Pancreas (tissue), 10 donors: ENCODE data around the gene CAPS. TPM values are rescaled to one million over a fixed set of nuclear protein-coding genes. Genes with fewer than 3 reads are reported as not detected.

ENCODE experiments used
- ATAC-seq, 4 donors: fragments of 200-7000 bp; cut with Tn5 transposase; one replicate each; pipeline versions ENCODE4 v1.8.0 to v1.9.1; 2020; ENCODE audit warnings: mild to moderate bottlenecking in 4 of 4, moderate library complexity in 4 of 4
- DNase-seq, 6 donors: peaks; one replicate each; pipeline ENCODE4 v3.0.0-alpha.2; 2020
- FAIRE-seq: peaks from 2 replicates; lab custom pipeline; 2012; peaks lifted over from hg19 to GRCh38; lab: Jason Lieb, UNC
- H3K27ac ChIP-seq, 4 donors: fragments of 200-600 bp; sonication (generic); 1 replicate in 3 of 4; 2 replicates in 1 of 4; pipeline versions ENCODE4 v1.5.0 to v1.8.0; 2020
- H3K27me3 ChIP-seq, 4 donors: fragments of 200-600 bp; one replicate each; pipeline ENCODE4 v1.8.0; 2021
- H3K36me3 ChIP-seq, 3 donors: fragments of 200-600 bp; sonication (generic) in 1 of 3; one replicate each; pipeline versions ENCODE4 v1.5.0 to v1.8.0; 2020 to 2021
- H3K4me1 ChIP-seq, 3 donors: fragments of 200-600 bp; one replicate each; pipeline ENCODE4 v1.8.0; 2021
- H3K4me3 ChIP-seq, 4 donors: fragments of 200-600 bp; sonication (generic) in 2 of 4; one replicate each; pipeline versions ENCODE4 v1.5.0 to v1.8.0; 2020 to 2021
- H3K9me3 ChIP-seq, 4 donors: fragments of 200-600 bp; one replicate each; pipeline ENCODE4 v1.8.0; 2021
- WGBS, 2 donors: extraction: QIAGEN DNeasy Blood & Tissue Kit; methylation state at CpG; one replicate each; pipeline ENCODE4 v1.1.7; 2013; 5-methylcytosine and 5-hydroxymethylcytosine counted together
- intact Hi-C, 3 donors: fragments of 100-400 bp; cut with DNase I; formaldehyde crosslinking; loops; one replicate each; pipeline versions ENCODE4 v1.11.1 to v1.14.2; 2022
- polyA plus RNA-seq, 2 donors: library from polyadenylated mRNA; stranded (reverse); fragments of 200-250 nt; gene quantifications; one replicate each; pipeline ENCODE4 v1.2.3, GENCODE V29; 2013
- total RNA-seq, 6 donors: library from RNA; stranded (reverse); fragmentation: NEBNext Ultra II Directional in 4 of 6; extraction: Animal tissue kit (Norgen Biotek cat#: 25700) in 4 of 6; gene quantifications; one replicate each; pipeline versions ENCODE4 v1.2.1 to v1.2.4, GENCODE V29; 2021 to 2023
- TF ChIP-seq, protein P1 (sequence below), 4 donors: fragments of 200-600 bp; sonication (generic) in 3 of 4; IDR thresholded peaks; one replicate each; pipeline versions ENCODE4 v1.5.0 to v1.8.0; 2021; ENCODE audit warnings: antibody characterized with exemption in 4 of 4
- donor health status: healthy with polysubstance abuse.
- donor health status: DM: no; HTN: no; CAD: no; lungs with moderate emphysema.
- donor health status: DM: no; HTN: no; CAD: no.
- donor health status: control.
- donor health status: control.
- donor health status: Bipolar disorder and iron deficiency.
- donor health status: DM: yes; HTN: yes; CAD: no.
- donor health status: DM: no; HTN: no; CAD: no.
- donor health status: DM: no; HTN: no; CAD: no.
- donor health status: DM: yes; HTN: yes; CAD: no.

CAPS gene
- total and polyA plus RNA-seq, 8 donors: 10.5 to 77.2 (median 15.8) TPM

DNA sequence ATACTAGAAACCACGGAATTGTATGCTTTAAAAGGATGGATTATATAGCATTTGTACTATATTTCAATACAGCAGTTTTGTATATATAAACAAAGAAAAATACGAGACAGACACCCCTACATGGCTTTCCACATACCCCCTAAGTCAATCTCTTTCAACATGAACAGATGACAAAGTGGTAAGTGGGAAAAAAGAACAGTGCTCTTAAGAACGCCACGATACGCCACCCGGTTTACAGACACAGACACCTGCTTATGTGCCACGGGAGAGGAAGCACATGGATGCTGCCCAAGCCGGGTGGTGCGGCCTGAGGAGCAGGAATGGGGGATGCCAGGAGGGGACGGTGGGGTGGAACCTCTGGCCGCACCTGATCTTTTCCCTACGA is 8.1 kb downstream of the CAPS start:
- TF ChIP-seq, protein P1, sequence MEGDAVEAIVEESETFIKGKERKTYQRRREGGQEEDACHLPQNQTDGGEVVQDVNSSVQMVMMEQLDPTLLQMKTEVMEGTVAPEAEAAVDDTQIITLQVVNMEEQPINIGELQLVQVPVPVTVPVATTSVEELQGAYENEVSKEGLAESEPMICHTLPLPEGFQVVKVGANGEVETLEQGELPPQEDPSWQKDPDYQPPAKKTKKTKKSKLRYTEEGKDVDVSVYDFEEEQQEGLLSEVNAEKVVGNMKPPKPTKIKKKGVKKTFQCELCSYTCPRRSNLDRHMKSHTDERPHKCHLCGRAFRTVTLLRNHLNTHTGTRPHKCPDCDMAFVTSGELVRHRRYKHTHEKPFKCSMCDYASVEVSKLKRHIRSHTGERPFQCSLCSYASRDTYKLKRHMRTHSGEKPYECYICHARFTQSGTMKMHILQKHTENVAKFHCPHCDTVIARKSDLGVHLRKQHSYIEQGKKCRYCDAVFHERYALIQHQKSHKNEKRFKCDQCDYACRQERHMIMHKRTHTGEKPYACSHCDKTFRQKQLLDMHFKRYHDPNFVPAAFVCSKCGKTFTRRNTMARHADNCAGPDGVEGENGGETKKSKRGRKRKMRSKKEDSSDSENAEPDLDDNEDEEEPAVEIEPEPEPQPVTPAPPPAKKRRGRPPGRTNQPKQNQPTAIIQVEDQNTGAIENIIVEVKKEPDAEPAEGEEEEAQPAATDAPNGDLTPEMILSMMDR (IDR thresholded peaks at IDR 0.05): no peak
- Histone ChIP-seq H3K36me3 (peaks cover 0 to 76% (median 40%) of the 10 kb centered on the region in 3 donors), H3K4me3 (no peak overlapping the region), H3K27ac (no peak overlapping the region), H3K4me1 (no peaks in the 10 kb centered on the region), H3K9me3 (no peaks in the 10 kb centered on the region), H3K27me3 (no peaks in the 10 kb centered on the region)
- FAIRE-seq (no peak), ATAC-seq (no peak), DNase-seq (no peak)
- WGBS, 2 donors: 92 to 95% methylated on average over 12 of the region's 12 CpGs
- intact Hi-C loops: no loop called here

DNA sequence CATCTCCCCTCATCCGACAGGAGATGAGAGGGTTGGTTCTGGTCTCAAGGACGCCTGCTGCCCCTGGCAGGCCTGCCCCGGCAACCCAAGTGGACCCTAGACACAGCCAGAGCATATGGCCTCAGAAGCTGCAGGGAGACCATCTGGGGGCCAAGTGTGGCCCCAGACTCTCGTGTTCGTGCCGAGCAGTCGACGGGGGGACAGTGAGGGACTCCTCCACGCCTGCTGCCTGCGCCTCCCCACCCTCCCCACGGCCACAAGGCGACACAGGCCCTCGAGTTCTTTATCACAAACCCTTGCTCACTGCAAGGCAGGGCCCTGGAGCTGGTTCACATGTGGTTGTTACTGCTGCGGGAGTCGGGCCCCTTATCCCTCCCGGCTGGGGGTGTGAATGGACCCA is 9.3 kb downstream of the CAPS start:
- Histone ChIP-seq H3K36me3 (peaks cover 0 to 76% (median 31%) of the 10 kb centered on the region in 3 donors), H3K4me3 (no peak overlapping the region), H3K27me3 (no peaks in the 10 kb centered on the region), H3K4me1 (no peaks in the 10 kb centered on the region), H3K27ac (no peak overlapping the region), H3K9me3 (no peaks in the 10 kb centered on the region)
- 93 to 94% methylated on average over 16 of the region's 16 CpGs for WGBS, 2 donors
- TF ChIP-seq, protein P1 (IDR thresholded peaks at IDR 0.05): no peak
- intact Hi-C loops: no loop called here
- ATAC-seq (no peak), DNase-seq (no peak), FAIRE-seq (no peak)

DNA sequence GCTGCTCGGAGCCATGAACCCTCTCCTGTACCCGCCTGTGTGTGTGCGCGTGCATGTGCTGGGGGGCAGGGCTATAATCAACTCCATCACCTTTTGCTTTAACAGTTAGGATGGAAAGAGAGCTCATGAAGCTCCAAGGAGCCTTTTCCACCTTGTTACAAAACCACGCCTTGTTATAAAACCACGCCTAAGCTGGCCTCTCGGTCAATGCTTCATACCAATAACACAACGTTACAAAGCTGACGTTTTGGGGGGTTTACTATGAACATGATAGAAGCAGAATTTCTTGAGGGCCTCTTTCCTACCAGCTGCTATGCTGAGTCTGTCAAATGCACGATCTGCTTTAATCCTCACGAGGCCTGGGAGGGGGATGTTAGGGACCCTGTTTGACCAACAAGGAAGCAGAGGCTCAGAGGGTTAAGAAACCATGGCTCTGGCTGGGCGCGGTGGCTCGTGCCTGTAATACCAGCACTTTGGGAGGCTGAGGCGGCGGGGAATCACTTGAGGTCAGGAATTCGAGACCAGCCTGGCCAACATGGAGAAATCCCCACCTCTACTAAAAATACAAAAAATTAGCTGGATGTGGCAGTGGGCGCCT is 11.9 kb downstream of the CAPS start:
- intact Hi-C loops: no loop called here
- DNase-seq (peak in 1 of 6 donors; percentile 32), ATAC-seq (no peak), FAIRE-seq (no peak)
- Histone ChIP-seq H3K9me3 (no peaks in the 10 kb centered on the region), H3K27me3 (no peaks in the 10 kb centered on the region), H3K27ac (no peak overlapping the region), H3K36me3 (peaks cover 0 to 76% (median 28%) of the 10 kb centered on the region in 3 donors), H3K4me1 (no peaks in the 10 kb centered on the region), H3K4me3 (no peak overlapping the region)
- TF ChIP-seq, protein P1 (IDR thresholded peaks at IDR 0.05): no peak
- 92 to 94% methylated on average over 18 of the region's 18 CpGs for WGBS, 2 donors

DNA sequence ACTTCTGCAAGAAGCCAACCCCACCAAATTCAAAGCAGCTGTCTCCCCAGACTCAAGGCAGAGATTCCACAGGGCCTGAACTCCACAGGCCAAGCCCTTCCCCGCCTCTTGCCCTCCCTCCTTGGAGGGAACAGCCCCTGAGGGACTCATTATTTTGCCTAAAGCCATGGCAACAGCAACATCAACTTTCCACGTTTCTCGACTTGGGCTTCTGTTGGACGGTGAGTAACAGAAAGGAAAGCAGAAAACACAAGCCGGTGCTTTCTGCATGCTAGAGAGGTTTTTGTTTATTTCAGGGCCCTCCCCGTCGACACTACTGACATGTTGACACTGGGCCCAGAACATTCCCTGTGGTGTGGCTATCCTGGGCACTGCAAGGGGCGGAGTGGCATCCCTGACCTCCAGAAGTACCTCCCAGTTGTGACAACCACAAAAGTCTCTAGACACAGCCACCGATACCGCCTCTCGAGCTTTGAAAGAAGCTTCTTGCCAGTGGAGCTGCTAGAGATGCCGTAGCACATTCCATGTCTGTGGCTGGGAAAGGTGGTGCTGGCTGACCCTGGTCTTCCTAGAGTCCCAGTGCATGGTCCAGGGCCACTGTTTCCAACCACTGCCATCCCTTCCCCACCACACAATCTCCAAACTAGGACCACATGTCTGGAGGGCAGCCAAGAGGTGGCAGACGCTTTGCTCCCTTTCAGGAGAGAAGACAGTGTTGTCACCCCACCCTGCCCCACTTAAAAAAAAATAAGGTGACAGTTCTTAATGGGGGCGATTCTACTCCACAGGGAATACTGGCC is 12.8 kb downstream of the CAPS start:
- H3K27ac ChIP-seq: no peak overlapping the region
- H3K36me3 ChIP-seq: peaks cover 3 to 82% (median 22%) of the 10 kb centered on the region in 3 donors
- H3K4me3 ChIP-seq: no peak overlapping the region
- H3K27me3 ChIP-seq: no peaks in the 10 kb centered on the region
- intact Hi-C loops: no loop called here
- ATAC-seq (peak in 3 of 4 donors; percentile 25 to 56 (median 55)), FAIRE-seq (no peak), DNase-seq (peak in 1 of 6 donors; percentile 24)
- H3K9me3 ChIP-seq: no peaks in the 10 kb centered on the region
- 86 to 88% methylated on average over 14 of the region's 14 CpGs for WGBS, 2 donors
- TF ChIP-seq, protein P1 (IDR thresholded peaks at IDR 0.05): no peak
- no peaks in the 10 kb centered on the region for H3K4me1 ChIP-seq

DNA sequence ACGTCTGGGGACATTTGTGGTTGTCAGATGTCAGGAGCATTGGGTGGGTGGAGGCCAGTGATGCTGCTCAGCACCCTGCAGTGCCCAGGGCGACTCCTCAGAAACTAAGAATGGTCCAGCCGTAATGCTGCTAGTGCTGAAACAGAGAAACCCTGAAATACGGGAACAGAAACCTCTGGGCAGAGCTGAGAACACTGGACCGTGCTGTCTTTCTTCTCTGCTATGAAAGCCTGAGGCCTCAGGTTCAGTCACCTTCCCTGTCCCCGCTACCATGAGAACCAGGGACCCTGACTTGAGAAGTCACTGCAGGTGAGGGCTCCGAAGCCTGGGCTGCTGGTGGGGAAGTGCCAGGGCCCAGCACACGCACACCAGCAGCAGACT is 13.4 kb downstream of the CAPS start:
- Histone ChIP-seq H3K27ac (no peak overlapping the region), H3K4me3 (no peak overlapping the region), H3K36me3 (peaks cover 3 to 84% (median 22%) of the 10 kb centered on the region in 3 donors), H3K4me1 (no peaks in the 10 kb centered on the region), H3K27me3 (no peaks in the 10 kb centered on the region), H3K9me3 (no peaks in the 10 kb centered on the region)
- intact Hi-C loops: no loop called here
- DNase-seq (no peak), FAIRE-seq (no peak), ATAC-seq (no peak)
- WGBS, 2 donors: 90 to 95% methylated on average over 8 of the region's 8 CpGs
- TF ChIP-seq, protein P1 (IDR thresholded peaks at IDR 0.05): no peak
